SHP77 treated with DMSO at 0.1 percent for 48 hours (cell line): Measurements from ENCODE around the gene SETD3.

Experiments
- DNase-seq: peaks from one replicate; lab custom pipeline; 2025; lab: John Stamatoyannopoulos, UW

The SETD3 gene

DNA sequence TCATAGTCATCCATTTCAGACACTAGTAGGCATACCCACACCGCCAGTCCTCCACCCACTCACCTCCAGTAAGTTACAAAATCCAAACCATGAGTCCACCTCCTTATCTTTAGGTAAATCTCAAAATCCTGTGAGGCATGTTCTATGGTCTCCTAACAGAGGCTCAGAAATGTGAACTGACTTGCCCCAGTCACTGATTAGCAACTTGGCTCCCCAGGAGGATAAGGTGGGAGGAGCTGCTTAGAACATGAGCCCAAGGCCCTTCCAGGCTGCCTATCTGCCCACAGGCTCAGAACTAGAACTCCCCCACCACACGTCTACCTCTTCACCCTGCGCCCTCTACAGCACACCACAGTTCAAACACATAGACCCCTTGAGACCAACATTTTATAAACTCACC lies 19.9 kb downstream of the SETD3 start:
- no peak for DNase-seq

DNA sequence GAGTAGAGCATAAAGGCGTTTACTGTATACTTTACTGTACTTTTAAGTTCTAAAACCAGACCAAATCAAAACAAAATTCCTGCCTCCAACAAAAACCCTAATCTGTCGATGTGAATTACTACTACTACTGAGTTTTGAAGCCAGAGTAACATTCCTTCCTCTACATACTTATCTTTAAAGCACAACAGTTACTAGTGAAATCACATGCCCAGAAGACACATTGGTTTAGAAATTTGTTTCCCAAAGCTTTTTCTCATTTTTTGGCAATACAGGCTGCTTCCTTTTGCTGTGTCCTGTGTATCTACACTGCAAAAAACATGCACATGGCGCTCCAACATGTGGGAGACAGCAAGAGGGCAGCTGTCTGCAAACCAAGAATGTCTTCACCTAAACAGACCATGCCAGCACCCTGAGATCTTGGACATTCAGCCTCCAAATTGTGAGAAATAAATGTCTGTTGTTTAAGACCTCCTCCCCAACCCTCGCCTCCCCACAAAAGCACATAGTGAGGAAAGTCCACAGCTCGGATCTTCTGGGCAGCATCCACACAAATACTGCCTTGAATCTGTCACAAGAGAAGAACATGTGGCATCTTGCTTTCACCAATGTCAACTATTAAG lies 21.1 kb downstream of the SETD3 start:
- no peak for DNase-seq

DNA sequence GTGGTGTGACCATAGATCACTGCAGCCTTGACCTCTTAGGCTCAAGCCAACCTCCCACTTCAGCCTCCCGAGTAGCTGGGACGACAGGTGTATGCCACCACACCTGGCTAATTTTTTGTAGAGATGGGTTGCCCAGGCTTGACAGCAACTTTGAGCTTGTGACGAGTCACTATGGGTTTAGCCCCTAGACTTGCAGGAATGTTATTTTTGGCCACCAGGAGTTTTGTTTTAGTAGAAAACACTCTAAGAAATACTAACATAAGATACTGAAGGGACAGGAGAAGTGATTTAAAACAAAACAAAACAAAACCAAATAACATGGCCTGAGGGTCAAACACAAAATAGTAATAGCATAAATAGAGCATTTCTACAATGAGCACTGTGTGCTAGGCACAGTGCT lies 26.4 kb downstream of the SETD3 start:
- DNase-seq, result no peak

DNA sequence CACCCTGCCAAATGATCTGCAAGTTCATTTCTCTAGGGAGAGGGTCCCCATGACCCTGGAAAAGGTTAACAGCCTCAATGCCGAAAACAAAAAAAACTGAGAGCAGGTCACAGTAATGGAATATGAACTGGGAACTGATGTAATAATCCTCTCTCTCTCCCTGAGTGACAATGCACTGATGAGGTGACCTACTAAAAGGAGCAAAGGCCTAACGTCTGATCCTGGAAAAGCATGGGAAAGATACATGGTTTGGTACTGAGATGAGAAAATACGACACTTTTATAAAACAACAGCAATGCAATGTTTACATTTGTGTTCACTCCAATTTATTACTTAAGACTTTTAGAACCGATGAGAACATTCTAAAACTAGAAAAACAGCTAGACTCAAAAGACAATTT lies 27.7 kb downstream of the SETD3 start:
- no peak for DNase-seq

DNA sequence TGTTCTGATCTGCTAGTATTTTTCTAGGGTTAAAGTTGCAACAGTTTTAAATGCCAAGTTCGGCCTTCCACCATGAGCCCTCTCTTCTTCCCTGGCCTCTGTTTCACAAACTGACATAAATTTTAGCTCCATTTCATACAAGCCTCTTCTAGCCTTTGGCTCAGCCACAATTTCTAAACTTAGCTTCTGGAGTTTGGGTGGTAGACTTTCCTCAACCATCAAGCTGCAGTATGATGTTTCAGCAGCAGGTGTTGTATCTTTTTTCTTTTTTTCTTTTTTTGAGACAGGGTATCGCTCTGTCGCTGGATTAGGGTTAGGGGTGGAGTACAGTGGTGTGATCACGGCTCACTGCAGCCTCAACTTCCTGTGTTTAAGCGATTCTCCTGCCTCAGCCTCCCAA lies 29.4 kb downstream of the SETD3 start:
- no peak for DNase-seq

DNA sequence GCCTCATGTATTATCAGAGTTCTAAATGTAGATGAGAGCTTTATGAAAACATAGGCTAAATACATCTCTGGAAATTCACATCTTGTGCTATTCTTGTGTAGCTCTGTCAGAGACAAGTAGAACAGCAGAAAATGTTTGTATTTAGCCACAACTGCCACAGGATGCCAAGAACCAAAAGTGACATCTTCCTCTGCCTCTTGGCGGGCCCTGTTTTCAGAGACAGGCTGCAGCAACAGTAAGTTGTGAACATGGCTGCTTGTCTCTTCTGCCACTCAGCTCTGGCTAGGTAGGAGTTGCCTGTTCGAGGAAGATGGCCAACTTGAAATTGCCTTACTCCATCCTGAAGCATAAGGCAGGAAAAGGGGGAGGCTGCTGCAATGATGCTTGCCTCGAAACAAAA lies 30.4 kb downstream of the SETD3 start:
- no peak for DNase-seq

DNA sequence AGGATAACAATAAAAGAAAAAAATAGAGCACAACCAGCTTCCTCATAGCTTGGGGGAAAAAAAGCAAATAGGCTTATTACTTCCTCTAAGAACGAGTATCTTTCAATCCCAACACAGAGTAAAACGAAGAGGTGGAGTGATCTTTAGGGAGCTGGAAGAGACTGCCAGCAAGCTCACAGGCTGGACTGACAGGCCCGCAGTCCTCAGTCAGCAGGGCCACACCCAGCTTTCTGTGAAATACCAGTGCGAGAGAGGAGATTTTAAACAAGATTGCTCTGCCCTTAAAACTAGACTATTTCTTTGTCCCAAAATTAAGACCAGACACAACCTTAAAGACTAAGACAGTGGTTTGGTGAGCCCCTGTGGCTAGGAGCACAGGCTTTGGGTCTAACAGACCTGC lies 32.9 kb downstream of the SETD3 start:
- no peak for DNase-seq

DNA sequence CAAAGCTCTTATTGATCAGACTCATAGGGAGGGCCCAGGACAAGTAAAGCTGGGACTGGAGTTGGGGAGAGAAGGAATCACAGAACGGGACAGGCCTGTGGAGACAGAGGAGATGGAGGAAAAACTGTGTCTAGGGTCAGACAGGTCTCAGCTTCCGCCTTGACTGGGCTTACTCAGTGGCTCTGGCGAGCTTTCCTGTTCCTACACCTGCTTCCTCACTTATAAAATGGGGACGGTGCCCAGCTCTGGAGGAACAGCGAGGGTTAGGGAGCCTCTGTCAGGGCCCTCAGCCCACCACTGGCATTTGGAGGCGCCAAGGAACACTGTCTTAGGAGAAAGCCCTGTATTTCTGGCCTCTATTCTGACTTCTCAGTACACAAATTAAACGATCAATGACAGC lies 34.7 kb downstream of the SETD3 start:
- no peak for DNase-seq

DNA sequence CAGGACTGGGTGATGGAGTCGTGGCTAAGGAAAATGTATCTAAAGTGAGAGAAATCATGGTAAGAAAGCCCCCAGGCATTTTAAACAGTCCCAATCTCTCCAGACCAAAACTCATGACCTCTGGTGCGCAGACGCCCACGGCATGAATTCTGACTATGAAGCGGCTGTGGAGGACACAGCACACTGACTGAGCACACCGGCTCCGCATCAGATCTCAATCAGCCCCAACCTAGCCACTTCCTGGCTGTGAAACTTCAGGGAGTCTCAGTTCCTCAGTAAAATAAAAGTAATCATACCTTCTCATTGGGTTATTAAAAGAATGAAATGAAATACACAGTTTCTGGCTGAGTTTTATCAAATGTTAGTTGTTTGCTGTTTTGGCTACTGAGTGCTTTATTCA lies 38.7 kb downstream of the SETD3 start:
- DNase-seq, result no peak

DNA sequence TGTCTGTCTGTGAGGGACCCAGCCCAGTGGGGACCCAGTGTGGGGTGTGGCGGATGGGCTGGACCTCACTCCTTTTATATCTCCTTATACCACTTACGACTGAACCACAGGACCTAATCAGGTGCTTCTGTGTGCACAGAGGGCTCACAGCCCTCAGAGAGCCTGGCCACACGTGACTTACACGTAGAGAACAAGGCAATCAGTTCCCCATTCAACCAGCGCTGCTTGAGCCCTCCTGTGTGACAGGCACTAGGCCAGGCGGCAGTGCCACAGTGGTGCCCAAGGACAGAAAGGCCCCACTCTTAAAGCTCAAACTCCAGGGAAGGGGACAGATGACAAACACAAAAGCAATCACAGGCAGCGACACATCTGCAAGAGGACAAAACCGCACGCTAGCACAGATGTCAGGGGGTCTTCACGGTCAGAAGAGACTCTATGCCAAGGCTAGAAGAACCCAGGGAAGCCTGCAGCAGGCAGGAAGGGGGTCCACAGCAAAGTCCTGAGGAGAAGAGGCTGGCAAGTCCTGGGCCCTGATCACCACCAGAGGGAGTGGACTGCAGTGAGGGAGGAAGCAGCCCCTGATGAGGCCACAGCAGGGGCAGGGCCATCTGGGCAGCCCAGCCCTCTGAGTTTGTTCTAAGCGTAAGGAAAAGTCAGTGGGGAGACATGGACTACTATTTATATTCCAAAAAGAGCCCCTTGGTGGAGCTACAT lies 39.3 kb downstream of the SETD3 start:
- no peak for DNase-seq

DNA sequence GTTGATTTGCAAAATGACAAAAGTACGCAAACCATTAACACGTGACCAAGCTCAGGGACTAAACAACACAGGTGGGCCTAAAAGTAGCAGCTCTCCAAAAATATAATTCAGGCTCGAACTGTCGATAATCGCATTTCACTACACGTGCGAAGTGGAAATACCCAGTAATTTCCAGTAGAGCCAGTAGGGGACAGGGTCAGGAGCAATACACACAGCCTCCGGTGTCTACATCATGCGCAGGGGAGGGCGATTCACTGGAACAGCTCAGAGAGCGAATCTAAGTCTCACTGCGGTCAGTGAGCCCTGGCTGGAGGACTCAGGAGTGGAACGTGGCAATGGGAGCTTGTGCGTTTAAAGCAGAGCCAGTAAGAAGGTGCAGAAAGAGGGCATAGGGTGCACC lies 40.4 kb downstream of the SETD3 start:
- DNase-seq, result no peak

DNA sequence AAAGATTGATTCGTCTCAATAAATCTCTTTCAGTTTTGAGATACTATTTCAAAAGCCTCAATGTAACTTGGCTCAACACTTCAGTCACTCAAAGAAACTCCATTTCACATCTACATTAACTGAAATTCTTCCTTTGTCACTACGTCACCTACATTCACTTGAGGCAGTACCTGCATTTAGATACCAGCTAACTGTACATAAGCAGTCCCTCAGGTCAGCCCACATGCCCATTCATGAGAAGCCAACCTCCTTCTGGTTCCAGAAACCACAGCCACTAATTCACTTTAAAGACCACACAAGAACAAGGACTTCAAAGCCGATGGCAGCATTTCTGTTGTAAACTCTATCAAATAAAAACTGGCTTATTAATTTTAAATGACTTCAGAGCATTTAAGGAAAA lies 43.0 kb downstream of the SETD3 start:
- no peak for DNase-seq

DNA sequence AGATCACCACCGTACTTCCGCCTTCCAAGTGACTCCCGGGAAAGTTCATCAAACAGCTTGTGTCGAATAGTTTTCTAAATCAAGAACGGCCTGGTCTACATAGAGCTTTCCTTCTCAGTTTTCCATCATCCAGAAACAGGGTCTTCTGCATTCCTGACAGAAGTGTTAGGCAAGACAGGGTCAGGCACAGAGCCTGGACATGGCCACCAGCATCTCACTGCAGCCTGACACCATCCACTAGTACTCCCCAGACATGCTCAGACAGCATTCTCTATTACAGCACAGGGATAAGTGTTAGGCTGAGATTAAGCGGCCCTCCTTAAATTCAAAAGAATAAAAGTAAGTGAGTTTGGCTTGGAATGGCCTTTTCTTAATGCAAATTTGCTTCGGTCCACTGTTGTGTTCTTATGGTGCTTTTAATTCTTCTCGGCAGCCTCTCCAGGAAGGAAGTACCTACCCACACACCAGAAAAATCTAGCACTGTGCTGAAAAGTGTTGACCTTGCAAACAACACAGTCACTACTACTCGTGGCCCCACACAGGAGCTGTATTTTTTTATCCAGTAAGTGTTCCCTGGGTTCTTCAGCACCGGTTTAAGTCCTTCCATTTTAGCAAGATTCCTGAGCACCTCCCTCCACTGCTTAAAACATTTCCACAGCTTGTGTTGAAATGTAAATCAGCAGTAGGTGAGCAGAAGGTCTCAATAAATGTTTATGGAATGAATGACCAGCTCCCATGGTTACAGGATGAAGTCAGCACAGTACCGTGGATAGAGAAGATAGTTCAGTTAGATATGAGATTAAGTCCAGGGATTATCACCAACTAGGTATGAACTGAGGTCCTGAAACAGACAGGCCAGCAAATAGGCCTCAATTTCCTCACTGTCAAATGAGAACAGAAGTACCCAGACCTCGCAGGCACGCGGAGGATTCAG lies 44.1 kb downstream of the SETD3 start:
- no peak for DNase-seq

DNA sequence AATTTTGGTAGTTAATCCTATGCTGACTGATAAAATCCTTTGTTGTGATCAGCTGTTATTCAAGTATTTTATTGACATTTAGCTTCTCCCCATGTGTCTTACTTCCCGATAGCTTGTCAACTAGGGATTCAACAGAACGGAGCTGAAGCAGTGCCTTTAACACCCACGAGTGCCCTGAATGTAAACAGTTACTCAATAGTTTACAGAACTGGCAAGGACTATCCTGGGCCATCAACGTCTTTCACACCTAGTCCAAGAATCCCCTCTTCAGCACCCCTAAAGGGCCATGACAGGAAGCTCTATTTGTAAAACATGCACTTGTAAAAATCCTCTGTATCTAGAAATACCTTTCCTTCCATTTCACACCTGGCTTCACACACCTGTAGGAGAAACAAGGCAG lies 45.3 kb downstream of the SETD3 start:
- no peak for DNase-seq

DNA sequence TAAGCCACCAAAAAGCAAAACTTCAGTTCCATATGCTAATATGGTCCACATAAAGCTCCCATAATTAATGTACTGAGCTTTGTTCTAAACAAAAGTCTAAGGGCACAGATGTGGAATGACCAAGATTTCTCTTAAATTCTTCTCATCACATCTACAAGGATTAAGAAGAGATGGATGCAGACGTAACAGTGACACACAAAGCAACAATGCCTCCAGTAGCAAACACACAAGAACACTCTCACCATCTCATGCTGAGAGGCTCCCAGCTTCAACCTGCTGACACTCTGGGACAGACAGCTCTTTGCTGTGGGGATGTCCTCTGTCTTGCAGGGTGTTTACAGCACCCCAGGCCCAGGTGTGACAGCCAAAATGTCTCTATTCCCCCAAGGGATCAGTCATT lies 48.2 kb downstream of the SETD3 start:
- DNase-seq, result no peak

DNA sequence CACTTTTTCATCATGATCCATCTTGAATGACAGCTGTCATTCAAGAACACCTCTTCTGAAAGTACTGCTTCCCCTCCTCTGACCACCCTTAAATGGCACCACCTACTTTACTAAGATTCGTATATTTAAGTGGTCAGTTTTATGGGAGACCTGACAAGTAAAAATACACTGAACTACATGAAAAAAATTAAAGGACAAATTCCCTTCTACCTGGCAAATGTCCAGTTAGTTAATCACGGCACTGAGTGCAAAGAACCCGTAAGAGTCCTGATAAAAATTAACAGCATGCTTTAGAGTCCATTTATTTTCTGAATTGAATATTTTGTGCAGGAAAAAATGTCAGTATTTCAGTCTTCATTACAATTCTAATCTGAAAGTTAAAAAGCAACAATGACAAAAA lies 48.7 kb downstream of the SETD3 start:
- no peak for DNase-seq

DNA sequence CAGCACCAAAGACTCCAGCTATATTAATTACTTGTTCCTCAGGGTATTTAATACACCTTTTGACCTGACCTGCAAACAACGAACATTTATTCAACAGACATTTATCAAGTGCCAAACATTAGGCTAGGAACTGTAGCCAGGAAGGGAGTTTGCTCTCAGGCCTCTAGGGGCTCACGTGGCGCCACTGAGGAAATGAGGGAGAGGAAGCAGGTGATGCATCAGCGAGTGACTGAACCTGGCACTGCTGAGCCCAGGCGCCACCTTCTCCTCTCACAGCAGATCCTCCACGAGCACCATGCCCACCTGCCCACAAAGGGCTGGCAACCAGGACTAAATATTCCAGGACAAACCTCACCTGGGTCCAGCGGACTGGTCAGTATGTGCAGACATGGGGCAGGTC lies 50.2 kb downstream of the SETD3 start:
- DNase-seq, result peak; percentile 18

DNA sequence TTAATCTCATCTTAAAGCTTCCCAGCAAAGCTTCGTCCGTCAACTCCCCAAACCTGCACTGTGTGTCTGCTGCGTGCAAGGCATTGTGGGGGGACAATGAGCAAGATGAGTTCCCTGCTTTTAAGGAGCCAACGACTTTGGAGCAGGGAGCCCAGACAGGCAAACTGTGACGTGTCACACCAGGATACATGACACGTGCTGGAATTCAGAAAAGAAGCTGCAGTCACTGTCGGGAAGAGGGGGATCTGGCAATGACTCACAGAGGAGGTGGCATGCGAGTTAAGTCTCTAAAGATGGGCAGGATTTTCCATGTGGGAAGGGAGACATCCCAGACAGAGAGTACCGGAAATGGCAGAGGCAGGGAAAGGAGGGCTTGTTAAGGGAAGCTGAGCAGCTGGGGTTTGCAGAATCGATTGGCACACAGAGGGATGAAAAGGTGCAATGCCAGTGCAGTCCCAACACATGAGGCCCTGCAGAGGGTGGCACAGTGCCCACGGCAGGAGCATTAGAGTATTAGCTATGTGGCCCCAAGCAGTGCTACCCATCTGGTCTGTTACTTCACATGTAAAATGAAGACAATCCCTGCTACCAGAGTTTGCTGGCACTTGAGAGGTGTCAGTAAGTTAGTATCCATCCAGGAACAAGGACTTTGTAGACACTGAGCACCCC lies 52.9 kb downstream of the SETD3 start:
- DNase-seq, result peak; percentile 2

DNA sequence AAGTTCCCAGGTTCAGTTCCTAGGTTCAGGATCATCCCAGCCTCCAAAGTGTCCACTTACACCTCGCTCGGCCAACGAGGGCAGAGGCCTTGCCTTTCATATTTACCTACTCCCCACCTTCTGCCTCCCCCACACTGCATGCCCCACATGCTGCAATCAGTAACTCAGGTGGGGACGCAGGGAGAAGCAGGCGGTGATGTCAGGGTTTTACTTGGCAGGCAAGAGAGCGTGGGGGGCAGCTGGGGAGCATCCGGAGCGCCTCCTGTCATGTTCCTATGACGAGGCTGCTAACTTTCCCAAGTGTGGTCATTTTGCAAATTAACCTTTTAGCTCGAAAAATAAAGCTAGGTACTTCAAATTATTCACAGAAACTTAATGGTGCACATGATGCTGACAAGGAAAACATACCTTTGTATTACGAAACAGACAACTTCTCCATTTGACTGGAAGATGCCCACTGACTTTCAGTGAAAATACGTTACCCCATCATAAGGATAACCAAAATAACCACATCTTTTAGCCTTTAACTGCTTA lies 53.8 kb downstream of the SETD3 start:
- no peak for DNase-seq

DNA sequence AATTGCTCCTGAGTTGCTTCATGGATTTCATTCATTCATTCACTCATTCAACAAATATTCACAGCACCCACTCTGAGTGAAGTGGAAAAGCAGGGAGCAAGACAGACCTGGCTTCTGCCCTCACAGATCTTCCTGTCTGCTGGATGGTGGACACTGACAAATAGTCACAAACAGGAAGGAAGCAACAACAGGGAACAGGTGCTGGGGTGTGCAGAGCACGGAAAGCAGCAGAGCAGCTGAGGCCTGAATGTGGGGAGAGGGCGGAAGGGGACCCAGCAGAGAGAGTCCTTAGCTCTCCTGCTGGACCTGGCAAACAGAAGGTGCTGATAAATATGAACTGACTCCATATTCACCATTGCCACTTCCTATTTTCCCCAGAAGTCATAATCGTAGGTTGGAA lies 54.4 kb downstream of the SETD3 start:
- peak; percentile 19 for DNase-seq

DNA sequence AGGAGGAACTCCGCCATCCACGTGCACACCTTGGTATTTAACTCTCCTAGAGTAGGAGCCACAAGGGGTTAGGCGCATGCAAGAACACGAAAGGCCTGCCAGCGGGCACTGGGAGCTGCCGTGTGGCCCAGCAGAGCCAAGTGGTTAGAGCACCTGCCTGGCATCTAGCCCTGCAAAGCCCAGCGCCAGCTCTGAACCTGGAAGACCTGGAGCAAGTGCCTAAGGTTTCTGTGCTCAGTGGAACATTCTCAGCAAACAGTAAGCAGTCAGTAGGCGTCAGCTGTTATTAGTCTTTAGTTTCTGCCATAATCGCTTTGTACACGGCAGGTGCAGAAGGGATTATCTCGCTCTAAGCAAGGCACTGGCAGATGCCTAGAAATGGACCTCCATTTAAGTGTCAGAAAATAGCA lies 55.4 kb downstream of the SETD3 start:
- peak; percentile 55 for DNase-seq

DNA sequence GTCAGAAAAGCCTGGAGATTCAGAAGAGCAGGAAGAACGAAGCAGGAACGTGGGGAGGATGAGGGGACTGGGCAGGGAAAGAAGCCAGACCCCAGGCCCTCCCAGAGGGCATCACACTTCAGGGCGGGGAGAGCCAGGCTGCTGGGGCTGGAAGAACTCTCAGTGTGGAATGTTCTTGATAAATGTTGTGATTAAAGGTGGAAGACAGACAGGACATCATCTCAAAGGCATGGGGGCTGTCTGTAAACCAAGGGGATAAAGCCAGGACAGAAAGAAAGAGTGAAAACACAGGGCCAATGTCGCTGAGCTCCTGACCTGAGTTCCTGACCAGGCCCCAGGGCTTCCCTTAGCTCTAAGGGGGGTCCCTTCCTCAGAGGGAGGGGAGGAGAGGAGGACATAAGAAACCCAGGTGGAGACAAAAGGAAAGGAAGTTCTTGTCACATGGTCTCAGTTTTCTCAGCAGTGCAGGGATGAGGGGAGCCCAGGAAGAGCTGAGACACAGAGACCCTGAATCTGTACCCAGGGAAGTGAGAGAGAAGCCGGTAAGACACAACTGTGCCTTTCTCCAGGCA lies 56.3 kb downstream of the SETD3 start:
- no peak for DNase-seq
